GM12872 (cell line): ENCODE measurements around the gene EDDM3A.

Experiments used
- TF ChIP-seq, protein P1 (sequence below): IDR thresholded peaks from 3 replicates; pipeline ENCODE4 v1.5.1; 2011; ENCODE audit warnings: low read depth, mild to moderate bottlenecking, low read length, moderate library complexity; ENCODE audit not compliant: insufficient read depth

The EDDM3A gene, protein sequence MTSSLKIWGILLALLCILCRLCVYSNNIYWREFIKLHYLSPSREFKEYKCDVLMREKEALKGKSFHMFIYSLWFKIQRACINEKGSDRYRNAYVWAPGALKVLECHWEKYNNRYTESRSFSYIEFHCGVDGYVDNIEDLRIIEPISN

DNA sequence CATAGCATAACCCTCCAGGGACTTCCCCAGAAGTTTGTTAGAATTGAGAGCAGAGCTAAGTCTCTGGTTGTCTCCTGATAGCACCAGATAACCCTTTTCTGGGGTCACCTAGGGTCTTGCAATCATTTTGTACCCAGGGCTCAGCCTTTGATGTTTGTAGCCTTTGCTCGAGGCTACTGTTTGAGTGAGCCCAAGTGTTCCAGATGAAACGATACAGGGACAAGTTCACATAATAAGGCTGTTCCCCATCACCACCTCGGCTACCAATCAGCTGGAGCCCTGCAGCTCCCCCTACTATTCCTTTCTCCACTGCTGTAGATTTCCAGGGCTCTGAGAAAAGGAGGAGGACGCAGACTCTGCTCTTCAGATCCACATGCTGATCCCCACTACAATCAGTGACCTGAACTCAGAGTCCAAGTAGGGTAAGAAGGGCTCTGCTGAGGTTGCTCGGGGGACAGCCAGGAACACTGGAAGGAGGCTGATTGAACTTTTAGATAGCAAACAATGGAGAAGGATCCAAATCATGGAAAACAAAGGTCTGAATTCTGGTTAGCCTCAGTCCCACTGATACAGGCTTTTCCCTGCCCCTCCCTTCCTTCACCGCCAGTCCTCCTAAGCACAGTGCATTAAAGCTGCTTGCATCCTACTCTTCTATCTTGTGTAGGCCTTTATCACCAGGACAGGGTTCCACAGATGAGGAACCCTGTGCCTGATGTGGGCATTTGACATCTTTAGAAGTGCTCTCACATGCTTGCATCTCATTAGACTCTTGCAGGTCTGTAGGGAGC, at the start of gene EDDM3A:
Gene EDDM3A (plus strand): TSS at position 317 of the 788 bp plus-strand sequence. CDS start 1,694 bp downstream, outside the sequence.
- TF ChIP-seq, protein P1, sequence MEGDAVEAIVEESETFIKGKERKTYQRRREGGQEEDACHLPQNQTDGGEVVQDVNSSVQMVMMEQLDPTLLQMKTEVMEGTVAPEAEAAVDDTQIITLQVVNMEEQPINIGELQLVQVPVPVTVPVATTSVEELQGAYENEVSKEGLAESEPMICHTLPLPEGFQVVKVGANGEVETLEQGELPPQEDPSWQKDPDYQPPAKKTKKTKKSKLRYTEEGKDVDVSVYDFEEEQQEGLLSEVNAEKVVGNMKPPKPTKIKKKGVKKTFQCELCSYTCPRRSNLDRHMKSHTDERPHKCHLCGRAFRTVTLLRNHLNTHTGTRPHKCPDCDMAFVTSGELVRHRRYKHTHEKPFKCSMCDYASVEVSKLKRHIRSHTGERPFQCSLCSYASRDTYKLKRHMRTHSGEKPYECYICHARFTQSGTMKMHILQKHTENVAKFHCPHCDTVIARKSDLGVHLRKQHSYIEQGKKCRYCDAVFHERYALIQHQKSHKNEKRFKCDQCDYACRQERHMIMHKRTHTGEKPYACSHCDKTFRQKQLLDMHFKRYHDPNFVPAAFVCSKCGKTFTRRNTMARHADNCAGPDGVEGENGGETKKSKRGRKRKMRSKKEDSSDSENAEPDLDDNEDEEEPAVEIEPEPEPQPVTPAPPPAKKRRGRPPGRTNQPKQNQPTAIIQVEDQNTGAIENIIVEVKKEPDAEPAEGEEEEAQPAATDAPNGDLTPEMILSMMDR, result no peak

DNA sequence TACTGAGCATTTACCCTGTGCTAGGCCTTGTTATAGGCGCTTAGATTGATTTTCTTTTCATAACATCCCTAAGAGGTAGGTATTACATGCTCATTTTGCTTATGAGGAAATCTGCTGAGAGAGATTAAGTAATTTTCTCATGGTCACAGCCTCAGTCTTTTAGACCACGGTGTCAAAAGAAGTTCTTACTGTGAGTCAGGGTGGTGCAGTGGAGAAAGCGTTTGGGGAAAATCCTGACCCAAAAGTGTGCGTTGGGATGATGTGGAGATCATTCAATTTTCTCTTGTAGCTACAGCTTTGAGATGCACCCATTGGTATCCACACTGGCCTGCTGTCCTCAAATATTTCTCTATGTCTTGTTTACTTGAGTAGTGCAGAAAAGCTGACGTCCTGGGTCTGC, 48.9 kb upstream of the EDDM3A start:
- TF ChIP-seq, protein P1, result no peak

DNA sequence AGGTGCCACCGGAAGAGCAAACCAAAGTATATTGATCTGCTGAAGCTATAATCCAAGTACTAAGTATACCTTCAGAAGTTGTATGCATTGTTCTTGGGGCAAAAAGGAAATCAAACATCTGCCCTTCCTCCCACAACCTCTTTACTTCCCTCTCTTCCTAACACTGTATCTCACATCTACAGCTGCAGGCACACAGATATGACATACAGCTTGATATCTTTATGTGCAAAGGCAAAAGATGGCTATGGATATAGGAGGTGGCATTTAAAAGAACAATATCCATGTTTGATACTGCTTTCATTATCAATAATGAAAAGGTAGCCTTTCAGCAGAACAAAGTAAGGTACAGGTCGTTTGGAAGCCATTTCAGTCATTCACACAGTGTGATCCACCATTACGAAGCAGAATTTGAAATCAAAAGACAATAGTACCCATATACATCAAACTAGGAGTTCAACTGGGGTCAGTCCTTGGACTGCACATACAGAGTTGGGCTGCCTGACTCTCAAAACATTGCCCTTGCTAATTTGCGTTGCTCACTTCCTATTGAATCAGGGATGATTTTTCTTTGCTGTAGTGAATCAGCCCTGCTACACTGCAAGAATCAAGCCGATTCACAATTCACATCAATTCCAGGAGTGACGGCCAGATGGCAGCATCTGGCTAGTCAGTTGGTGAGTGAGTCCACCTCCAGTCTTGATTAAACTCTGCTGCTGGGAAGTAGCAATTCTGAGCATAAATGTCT, 48.2 kb upstream of the EDDM3A start:
- TF ChIP-seq, protein P1, result peak; percentile 80

DNA sequence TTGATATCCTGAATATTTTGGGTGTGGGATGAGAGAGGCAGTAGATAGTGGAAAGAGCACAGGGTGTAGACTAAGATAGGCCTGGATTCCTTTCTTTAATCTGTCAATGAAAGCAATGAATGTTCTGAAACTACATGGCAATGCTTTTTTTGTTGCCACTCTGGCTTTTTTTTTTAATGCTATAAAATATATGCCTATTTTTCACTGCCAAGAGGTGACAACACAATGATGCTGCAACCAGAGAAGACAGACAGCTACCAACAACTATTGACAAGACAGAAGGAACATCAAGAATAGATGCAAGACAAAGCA, 47.7 kb upstream of the EDDM3A start:
- TF ChIP-seq, protein P1, result no peak

DNA sequence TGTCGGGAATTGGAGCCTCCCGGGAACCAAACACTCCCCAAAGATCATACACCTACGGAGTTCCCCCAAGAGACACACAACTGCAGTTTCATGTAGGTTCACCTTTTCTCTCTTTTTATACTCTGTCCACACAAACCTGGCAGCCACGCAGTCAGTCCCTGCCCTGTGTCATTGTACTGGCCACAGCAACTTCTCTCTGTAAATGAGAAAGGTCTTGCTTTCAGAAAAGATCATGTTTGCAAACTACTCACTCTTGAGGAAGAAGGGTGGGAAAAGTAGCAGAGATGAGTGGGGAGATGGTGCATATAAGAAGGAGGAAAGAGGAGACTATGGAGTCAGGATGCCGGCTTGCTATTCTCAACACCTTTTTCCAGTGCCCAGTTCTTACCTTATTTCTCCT, 46.8 kb upstream of the EDDM3A start:
- TF ChIP-seq, protein P1, result no peak

DNA sequence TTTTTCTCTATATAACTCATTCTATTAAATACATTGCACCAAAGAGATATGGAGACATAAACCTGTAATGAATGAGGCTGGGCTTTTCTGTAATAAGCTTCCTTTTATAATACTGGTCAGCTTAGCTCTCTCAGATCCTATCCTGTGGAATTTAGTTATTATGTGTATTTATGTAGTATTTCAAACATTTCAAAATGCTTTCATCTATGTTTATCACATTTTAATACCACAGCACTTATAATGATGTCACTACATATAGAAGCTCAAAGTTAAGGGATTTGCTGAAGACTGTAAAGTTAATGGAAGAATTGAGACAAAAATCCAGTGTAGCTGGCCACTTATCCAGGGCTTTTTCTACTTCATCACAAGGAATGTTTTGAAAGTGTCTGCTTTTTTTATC, 45.8 kb upstream of the EDDM3A start:
- TF ChIP-seq, protein P1, result no peak

DNA sequence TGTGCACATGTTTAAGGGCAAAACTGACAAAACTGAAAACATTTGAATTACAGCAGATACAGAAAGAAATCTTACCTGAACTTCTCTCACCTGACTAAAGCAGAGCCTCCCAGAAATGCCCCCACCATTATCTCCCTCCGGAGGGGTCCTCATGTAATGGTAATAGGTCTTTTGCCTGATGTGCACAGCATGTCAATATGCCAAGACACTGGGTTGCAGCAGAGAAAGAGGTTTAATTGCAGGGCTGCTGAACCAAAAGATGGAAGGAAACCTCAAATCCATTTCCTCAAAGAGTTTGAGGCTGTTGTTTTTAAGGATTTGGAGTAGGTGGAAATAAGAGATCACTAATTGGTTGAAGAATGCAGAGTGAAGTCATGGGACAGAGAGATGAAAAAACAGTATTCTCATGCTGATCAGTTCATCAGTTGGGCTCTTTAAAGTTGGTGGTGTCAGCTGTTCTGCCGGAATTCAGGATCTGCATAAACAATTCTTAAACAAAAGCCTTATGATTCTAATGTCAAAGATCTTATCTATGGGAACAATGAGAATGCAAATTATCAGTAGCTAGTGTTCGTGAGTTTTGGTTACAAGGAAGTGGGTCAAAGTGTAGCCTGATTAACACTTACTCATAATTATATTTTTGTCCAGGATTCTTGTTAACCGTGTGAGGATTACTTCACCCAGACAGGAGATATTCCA, 38.9 kb upstream of the EDDM3A start:
- TF ChIP-seq, protein P1, result no peak
